Measurements from ENCODE around the gene FAM20C. TPM values are rescaled to one million over a fixed set of nuclear protein-coding genes. Genes with fewer than 3 reads are reported as not detected.

The FAM20C gene
- total and polyA plus RNA-seq, 7 experiments from 2014 or later: 0.22 to 27.0 (median 4.6) TPM; not detected in 2

- Mint-ChIP-seq H3K27me3 (peaks cover 0 to 4% (median 0%) of the 10 kb centered on the region in 5 donors), H3K4me1 (no peaks in the 10 kb centered on the region), H3K9me3 (peaks cover 0 to 7% (median 0%) of the 10 kb centered on the region in 11 donors), H3K36me3 (no peaks in the 10 kb centered on the region), H3K27ac (no peak overlapping the region), H3K4me3 (no peak overlapping the region)
- no peaks in the 10 kb centered on the region for H3K36me3 ChIP-seq (ENCODE audit: control insufficient read depth in 2 of 3, insufficient read depth in 3 of 3, low read length in 3 of 3)
- H3K9me3 ChIP-seq (ENCODE audit: control insufficient read depth in 2 of 3, low read length in 3 of 3): no peaks in the 10 kb centered on the region
- H3K27me3 ChIP-seq (ENCODE audit: control insufficient read depth in 2 of 2, insufficient read depth in 2 of 2, low read length in 2 of 2): no peaks in the 10 kb centered on the region
- no peak overlapping the region for H3K4me3 ChIP-seq (ENCODE audit: low read length)
- ATAC-seq: no peak
- intact Hi-C loops (cut with micrococcal nuclease): no loop called here
- no peak for DNase-seq
- no peaks in the 10 kb centered on the region for H3K4me1 ChIP-seq (ENCODE audit: control insufficient read depth in 2 of 2, insufficient read depth in 2 of 2, low read length in 2 of 2)
- ChIA-PET POLR2A (no interaction called here), CTCF (no interaction called here)
- H3K27ac ChIP-seq (ENCODE audit: low read depth, low read length): no peak overlapping the region
These were observed 110.0 kb downstream of the FAM20C start for GRCh38 chr7:302054-302992.

- H3K4me3 ChIP-seq (ENCODE audit: low read length): no peak overlapping the region
- Mint-ChIP-seq H3K27me3 (peaks cover 0 to 4% (median 0%) of the 10 kb centered on the region in 5 donors), H3K36me3 (no peaks in the 10 kb centered on the region), H3K4me1 (no peaks in the 10 kb centered on the region), H3K4me3 (no peak overlapping the region), H3K9me3 (peaks cover 0 to 7% (median 0%) of the 10 kb centered on the region in 11 donors), H3K27ac (no peak overlapping the region)
- no peak overlapping the region for H3K27ac ChIP-seq (ENCODE audit: low read depth, low read length)
- DNase-seq (no peak), ATAC-seq (no peak)
- CTCF ChIA-PET: no interaction called here
- no peaks in the 10 kb centered on the region for H3K27me3 ChIP-seq (ENCODE audit: control insufficient read depth in 2 of 2, insufficient read depth in 2 of 2, low read length in 2 of 2)
- H3K9me3 ChIP-seq (ENCODE audit: control insufficient read depth in 2 of 3, low read length in 3 of 3): no peaks in the 10 kb centered on the region
- no peaks in the 10 kb centered on the region for H3K4me1 ChIP-seq (ENCODE audit: control insufficient read depth in 2 of 2, insufficient read depth in 2 of 2, low read length in 2 of 2)
- POLR2A ChIA-PET: no interaction called here
- intact Hi-C loops (cut with micrococcal nuclease): no loop called here
- no peaks in the 10 kb centered on the region for H3K36me3 ChIP-seq (ENCODE audit: control insufficient read depth in 2 of 3, insufficient read depth in 3 of 3, low read length in 3 of 3)
These were observed 111.1 kb downstream of the FAM20C start for GRCh38 chr7:303425-303824.

- peaks cover 0 to 7% (median 0%) of the 10 kb centered on the region in 11 donors for H3K9me3 Mint-ChIP-seq
- no peak overlapping the region for H3K27ac ChIP-seq (ENCODE audit: low read depth, low read length)
- H3K36me3 Mint-ChIP-seq: no peaks in the 10 kb centered on the region
- no peaks in the 10 kb centered on the region for H3K4me1 ChIP-seq (ENCODE audit: control insufficient read depth in 2 of 2, insufficient read depth in 2 of 2, low read length in 2 of 2)
- ChIA-PET CTCF (no interaction called here), POLR2A (no interaction called here)
- peak overlapping the region in 1 of 9 donors; percentile 7 for H3K27ac Mint-ChIP-seq
- no peaks in the 10 kb centered on the region for H3K36me3 ChIP-seq (ENCODE audit: control insufficient read depth in 2 of 3, insufficient read depth in 3 of 3, low read length in 3 of 3)
- H3K27me3 ChIP-seq (ENCODE audit: control insufficient read depth in 2 of 2, insufficient read depth in 2 of 2, low read length in 2 of 2): no peaks in the 10 kb centered on the region
- H3K27me3 Mint-ChIP-seq: peaks cover 0 to 4% (median 0%) of the 10 kb centered on the region in 5 donors
- intact Hi-C loops (cut with micrococcal nuclease): no loop called here
- no peaks in the 10 kb centered on the region for H3K9me3 ChIP-seq (ENCODE audit: control insufficient read depth in 2 of 3, low read length in 3 of 3)
- no peak for ATAC-seq
- H3K4me1 Mint-ChIP-seq: no peaks in the 10 kb centered on the region
- no peak overlapping the region for H3K4me3 ChIP-seq (ENCODE audit: low read length)
- H3K4me3 Mint-ChIP-seq: no peak overlapping the region
- DNase-seq: no peak
These were observed 111.7 kb downstream of the FAM20C start for GRCh38 chr7:303884-304573.

GRCh38 chr7:304574-305409 lies 112.4 kb downstream of the FAM20C start:
- Histone ChIP-seq H3K4me3 (ENCODE audit: low read length) (no peak overlapping the region), H3K27ac (ENCODE audit: low read depth, low read length) (no peak overlapping the region), H3K4me1 (ENCODE audit: control insufficient read depth in 2 of 2, insufficient read depth in 2 of 2, low read length in 2 of 2) (no peaks in the 10 kb centered on the region), H3K9me3 (ENCODE audit: control insufficient read depth in 2 of 3, low read length in 3 of 3) (no peaks in the 10 kb centered on the region), H3K36me3 (ENCODE audit: control insufficient read depth in 2 of 3, insufficient read depth in 3 of 3, low read length in 3 of 3) (no peaks in the 10 kb centered on the region), H3K27me3 (ENCODE audit: control insufficient read depth in 2 of 2, insufficient read depth in 2 of 2, low read length in 2 of 2) (no peaks in the 10 kb centered on the region)
- ChIA-PET POLR2A (no interaction called here), CTCF (no interaction called here)
- H3K27me3 Mint-ChIP-seq: peaks cover 0 to 4% (median 0%) of the 10 kb centered on the region in 5 donors
- no peaks in the 10 kb centered on the region for H3K4me1 Mint-ChIP-seq
- H3K4me3 Mint-ChIP-seq: no peak overlapping the region
- DNase-seq (no peak), ATAC-seq (peak; percentile 27)
- peaks cover 0 to 7% (median 0%) of the 10 kb centered on the region in 11 donors for H3K9me3 Mint-ChIP-seq
- H3K27ac Mint-ChIP-seq: peak overlapping the region in 1 of 9 donors; percentile 7
- intact Hi-C loops (cut with micrococcal nuclease): no loop called here
- no peaks in the 10 kb centered on the region for H3K36me3 Mint-ChIP-seq

GRCh38 chr7:305410-306151 lies 113.2 kb downstream of the FAM20C start:
- Histone ChIP-seq H3K36me3 (ENCODE audit: control insufficient read depth in 2 of 3, insufficient read depth in 3 of 3, low read length in 3 of 3) (no peaks in the 10 kb centered on the region), H3K27me3 (ENCODE audit: control insufficient read depth in 2 of 2, insufficient read depth in 2 of 2, low read length in 2 of 2) (no peaks in the 10 kb centered on the region), H3K27ac (ENCODE audit: low read depth, low read length) (no peak overlapping the region), H3K4me3 (ENCODE audit: low read length) (no peak overlapping the region), H3K9me3 (ENCODE audit: control insufficient read depth in 2 of 3, low read length in 3 of 3) (no peaks in the 10 kb centered on the region), H3K4me1 (ENCODE audit: control insufficient read depth in 2 of 2, insufficient read depth in 2 of 2, low read length in 2 of 2) (no peaks in the 10 kb centered on the region)
- CTCF ChIA-PET: no interaction called here
- POLR2A ChIA-PET: no interaction called here
- ATAC-seq (no peak), DNase-seq (no peak)
- Mint-ChIP-seq H3K9me3 (peaks cover 0 to 7% (median 0%) of the 10 kb centered on the region in 11 donors), H3K4me1 (no peaks in the 10 kb centered on the region), H3K27me3 (peaks cover 0 to 4% (median 0%) of the 10 kb centered on the region in 5 donors), H3K4me3 (no peak overlapping the region), H3K27ac (no peak overlapping the region), H3K36me3 (no peaks in the 10 kb centered on the region)
- intact Hi-C loops (cut with micrococcal nuclease): no loop called here

GRCh38 chr7:307970-308369 lies 115.6 kb downstream of the FAM20C start:
- ATAC-seq (no peak), DNase-seq (no peak)
- Histone ChIP-seq H3K36me3 (ENCODE audit: control insufficient read depth in 2 of 3, insufficient read depth in 3 of 3, low read length in 3 of 3) (no peaks in the 10 kb centered on the region), H3K27ac (ENCODE audit: low read depth, low read length) (no peak overlapping the region), H3K9me3 (ENCODE audit: control insufficient read depth in 2 of 3, low read length in 3 of 3) (no peaks in the 10 kb centered on the region), H3K4me3 (ENCODE audit: low read length) (no peak overlapping the region), H3K4me1 (ENCODE audit: control insufficient read depth in 2 of 2, insufficient read depth in 2 of 2, low read length in 2 of 2) (no peaks in the 10 kb centered on the region), H3K27me3 (ENCODE audit: control insufficient read depth in 2 of 2, insufficient read depth in 2 of 2, low read length in 2 of 2) (no peaks in the 10 kb centered on the region)
- CTCF ChIA-PET: interaction anchor here (0.6 kb wide), 1 partner anchor 12 kb away, joined by 3 read pairs; no protein-coding TSS in a partner anchor
- intact Hi-C loops (cut with micrococcal nuclease): no loop called here
- peaks cover 0 to 7% (median 0%) of the 10 kb centered on the region in 11 donors for H3K9me3 Mint-ChIP-seq
- H3K27me3 Mint-ChIP-seq: peaks cover 4 to 21% (median 16%) of the 10 kb centered on the region in 5 donors
- no peak overlapping the region for H3K4me3 Mint-ChIP-seq
- no peak overlapping the region for H3K27ac Mint-ChIP-seq
- POLR2A ChIA-PET: no interaction called here
- H3K36me3 Mint-ChIP-seq: no peaks in the 10 kb centered on the region
- peaks cover 0 to 3% (median 0%) of the 10 kb centered on the region in 7 donors for H3K4me1 Mint-ChIP-seq
